GM18502 (cell line): Measurements from ENCODE around the gene SYT15.
A peak's percentile ranks its signal among the peaks of the same experiment; 100 is the strongest.
"Not testable (repeated sequence)": the region's sequence is repeated elsewhere in the genome, so short reads cannot be mapped to it uniquely, and the experiment has no call there.

Experiments used
- ATAC-seq: cut with Tn5 transposase; IDR thresholded peaks from one replicate; pipeline ENCODE4 v1.9.1; 2021; ENCODE audit warnings: mild to moderate bottlenecking; ENCODE audit not compliant: unreplicated experiment, poor library complexity

The SYT15 gene

GRCh38 chr10:46555713-46556514 is 23.0 kb upstream of the SYT15 start:
- ATAC-seq, result no peak

- no peak for ATAC-seq
Observed at GRCh38 chr10:46556515-46557318, 22.2 kb upstream of the SYT15 start, which contains the start of gene GPRIN2. GPRIN2 (minus strand) TSS chr10:46556658; CDS start chr10:46550736, 5,922 bp downstream.

GRCh38 chr10:46557319-46558121 is 21.4 kb upstream of the SYT15 start:
- no peak for ATAC-seq

- no peak for ATAC-seq
Observed at GRCh38 chr10:46558122-46558391, 20.9 kb upstream of the SYT15 start.

GRCh38 chr10:46558392-46559185 is 20.3 kb upstream of the SYT15 start:
- no peak for ATAC-seq

- no peak for ATAC-seq
Observed at GRCh38 chr10:46559231-46559671, 19.7 kb upstream of the SYT15 start.

GRCh38 chr10:46560381-46560780 is 18.5 kb upstream of the SYT15 start:
- no peak for ATAC-seq

- ATAC-seq, result no peak
Observed at GRCh38 chr10:46560952-46561351, 18.0 kb upstream of the SYT15 start.

- ATAC-seq, result peak; percentile 83
Observed at GRCh38 chr10:46565591-46566332, 13.2 kb upstream of the SYT15 start.

- not testable (repeated sequence) for ATAC-seq
Observed at GRCh38 chr10:46567151-46567550, 11.8 kb upstream of the SYT15 start.

- not testable (repeated sequence) for ATAC-seq
Observed at GRCh38 chr10:46570655-46571054, 8.3 kb upstream of the SYT15 start.

GRCh38 chr10:46572765-46573164 is 6.2 kb upstream of the SYT15 start:
- ATAC-seq, result not testable (repeated sequence)

GRCh38 chr10:46573314-46573713 is 5.6 kb upstream of the SYT15 start:
- not testable (repeated sequence) for ATAC-seq

- ATAC-seq, result not testable (repeated sequence)
Observed at GRCh38 chr10:46573884-46574283, 5.0 kb upstream of the SYT15 start.

GRCh38 chr10:46577624-46578473 is 1.1 kb upstream of the SYT15 start:
- not testable (repeated sequence) for ATAC-seq

GRCh38 chr10:46579378-46579777 is 450 bp downstream of the SYT15 start:
- not testable (repeated sequence) for ATAC-seq

- not testable (repeated sequence) for ATAC-seq
Observed at GRCh38 chr10:46581997-46582396, 3.1 kb downstream of the SYT15 start.

- ATAC-seq, result not testable (repeated sequence)
Observed at GRCh38 chr10:46582568-46582967, 3.6 kb downstream of the SYT15 start.
